Esophagus muscularis mucosa (tissue), 4 donors: ENCODE data around the gene ARMC9.

ENCODE experiments used
- EP300 ChIP-seq: sonication (generic); formaldehyde crosslinking; IDR thresholded peaks from one replicate; pipeline ENCODE4 v1.6.1; 2017; ENCODE audit warnings: antibody characterized with exemption
- POLR2A ChIP-seq: fragments of 450-650 bp; IDR thresholded peaks from one replicate; pipeline ENCODE4 v1.6.1; 2017; ENCODE audit warnings: antibody characterized with exemption, moderate library complexity, mild to moderate bottlenecking, low read depth
- TF ChIP-seq, protein P1 (sequence below), 3 experiments: fragments of 200-600 bp in 2 of 3; fragments of 450-650 bp in 1 of 3; sonication (generic) in 2 of 3; IDR thresholded peaks; one replicate each; pipeline ENCODE4 v1.5.1; 2017 to 2019; ENCODE audit warnings: antibody characterized with exemption in 3 of 3, mild to moderate bottlenecking in 2 of 3, moderate library complexity in 1 of 3

DNA sequence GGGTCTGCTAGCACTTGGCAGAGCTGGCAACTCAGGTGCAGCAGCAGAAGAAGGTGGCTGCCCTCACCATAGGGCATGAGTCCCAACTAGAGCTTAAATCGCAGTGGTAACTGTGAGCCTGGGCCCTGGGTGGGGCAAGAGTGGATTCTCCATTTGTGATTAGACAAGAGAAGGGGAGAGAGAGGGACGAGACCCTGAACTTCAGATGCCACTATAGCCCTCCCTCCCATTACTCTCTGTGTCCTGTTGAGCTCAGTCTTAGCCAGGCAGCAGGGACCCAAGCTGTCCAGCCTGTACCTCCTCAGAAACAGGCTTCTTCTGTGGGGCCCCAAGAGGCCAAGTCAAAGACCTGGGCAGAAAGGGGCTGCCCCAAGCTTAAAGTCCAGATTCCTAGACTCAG is 127.4 kb downstream of the ARMC9 start:
- TF ChIP-seq, protein P1, sequence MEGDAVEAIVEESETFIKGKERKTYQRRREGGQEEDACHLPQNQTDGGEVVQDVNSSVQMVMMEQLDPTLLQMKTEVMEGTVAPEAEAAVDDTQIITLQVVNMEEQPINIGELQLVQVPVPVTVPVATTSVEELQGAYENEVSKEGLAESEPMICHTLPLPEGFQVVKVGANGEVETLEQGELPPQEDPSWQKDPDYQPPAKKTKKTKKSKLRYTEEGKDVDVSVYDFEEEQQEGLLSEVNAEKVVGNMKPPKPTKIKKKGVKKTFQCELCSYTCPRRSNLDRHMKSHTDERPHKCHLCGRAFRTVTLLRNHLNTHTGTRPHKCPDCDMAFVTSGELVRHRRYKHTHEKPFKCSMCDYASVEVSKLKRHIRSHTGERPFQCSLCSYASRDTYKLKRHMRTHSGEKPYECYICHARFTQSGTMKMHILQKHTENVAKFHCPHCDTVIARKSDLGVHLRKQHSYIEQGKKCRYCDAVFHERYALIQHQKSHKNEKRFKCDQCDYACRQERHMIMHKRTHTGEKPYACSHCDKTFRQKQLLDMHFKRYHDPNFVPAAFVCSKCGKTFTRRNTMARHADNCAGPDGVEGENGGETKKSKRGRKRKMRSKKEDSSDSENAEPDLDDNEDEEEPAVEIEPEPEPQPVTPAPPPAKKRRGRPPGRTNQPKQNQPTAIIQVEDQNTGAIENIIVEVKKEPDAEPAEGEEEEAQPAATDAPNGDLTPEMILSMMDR (IDR thresholded peaks at IDR 0.05) = no peak
- TF ChIP-seq POLR2A (no peak), EP300 (no peak)
